NCI-H2196 treated with DMSO at 0.1 percent for 48 hours (cell line): ENCODE measurements around the gene PRKCG.
A peak's percentile ranks its signal among the peaks of the same experiment; 100 is the strongest.
"Not testable (repeated sequence)": the region's sequence is repeated elsewhere in the genome, so short reads cannot be mapped to it uniquely, and the experiment has no call there.

Experiments used
- DNase-seq: peaks from one replicate; lab custom pipeline; 2025; ENCODE audit not compliant: unreplicated experiment; lab: John Stamatoyannopoulos, UW

PRKCG gene

GRCh38 chr19:53881482-53882390 is at the start of gene PRKCG:
Gene PRKCG, plus strand, starts transcription at chr19:53882197. Its CDS starts 298 bp downstream, at chr19:53882495.
- peak; percentile 24 for DNase-seq

- not testable (repeated sequence) for DNase-seq
Observed at GRCh38 chr19:53832861-53833260, 49.1 kb upstream of the PRKCG start.

GRCh38 chr19:53838446-53838845 is 43.6 kb upstream of the PRKCG start:
- not testable (repeated sequence) for DNase-seq

DNA sequence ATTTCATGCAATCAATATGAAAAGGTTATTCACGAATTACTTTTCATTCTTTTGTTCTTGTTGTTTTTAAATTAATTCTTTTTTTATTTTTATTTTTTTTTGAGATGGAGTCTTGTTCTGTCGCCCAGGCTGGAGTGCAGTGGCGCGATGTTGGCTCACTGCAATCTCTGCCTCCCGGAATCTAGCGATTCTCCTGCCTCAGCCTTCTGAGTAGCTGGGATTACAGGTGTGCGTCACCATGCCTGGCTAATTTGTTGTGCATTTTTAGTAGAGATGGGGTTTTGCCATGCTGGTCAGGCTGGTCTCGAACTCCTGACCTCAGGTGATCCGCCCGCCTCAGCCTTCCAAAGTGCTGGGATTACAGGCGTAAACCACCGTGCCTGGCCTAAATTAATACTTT is 41.8 kb upstream of the PRKCG start:
- DNase-seq = not testable (repeated sequence)

DNA sequence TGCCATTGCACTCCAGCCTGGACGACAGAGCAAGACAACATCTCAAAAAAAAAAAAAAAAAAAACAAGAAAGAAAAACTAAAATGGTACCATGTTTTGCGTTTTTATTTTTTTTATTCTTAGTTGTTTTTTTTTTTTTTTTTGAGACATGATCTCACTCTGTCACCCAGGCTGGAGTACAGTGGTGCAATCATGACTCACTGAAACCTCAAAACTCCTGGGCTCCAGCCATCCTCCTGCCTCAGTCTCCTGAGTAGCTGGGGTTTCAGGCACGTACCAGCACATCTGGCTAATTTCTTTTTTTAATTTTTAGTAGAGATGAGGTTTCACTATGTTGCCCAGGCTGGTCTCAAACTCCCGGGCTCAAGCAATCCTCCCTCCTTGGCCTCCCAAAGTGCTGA is 41.1 kb upstream of the PRKCG start:
- not testable (repeated sequence) for DNase-seq

- DNase-seq = no peak
Observed at GRCh38 chr19:53844849-53845246, 37.1 kb upstream of the PRKCG start.

GRCh38 chr19:53847555-53847954 is 34.4 kb upstream of the PRKCG start:
- no peak for DNase-seq

DNA sequence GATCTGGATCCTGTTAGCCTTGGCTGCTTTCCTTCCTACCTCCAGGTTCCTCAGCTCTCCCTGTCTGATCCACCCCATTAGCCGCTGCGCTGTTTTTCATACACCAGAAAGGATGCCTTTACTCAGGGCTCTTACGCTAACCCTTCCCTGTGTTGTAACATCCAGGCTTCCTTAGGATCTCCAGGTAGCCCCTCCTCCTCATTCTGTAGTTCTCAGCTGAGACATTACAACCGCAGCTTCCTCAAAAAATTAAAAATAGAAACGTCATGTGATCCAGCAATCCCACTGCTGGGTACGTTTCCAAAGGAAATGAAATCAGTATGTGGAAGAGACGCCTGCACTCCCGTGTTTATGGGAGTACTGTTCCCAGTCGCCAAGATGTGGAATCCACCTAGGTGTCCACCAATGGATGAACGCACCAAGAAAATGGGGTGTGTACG is 32.7 kb upstream of the PRKCG start:
- DNase-seq = no peak

DNA sequence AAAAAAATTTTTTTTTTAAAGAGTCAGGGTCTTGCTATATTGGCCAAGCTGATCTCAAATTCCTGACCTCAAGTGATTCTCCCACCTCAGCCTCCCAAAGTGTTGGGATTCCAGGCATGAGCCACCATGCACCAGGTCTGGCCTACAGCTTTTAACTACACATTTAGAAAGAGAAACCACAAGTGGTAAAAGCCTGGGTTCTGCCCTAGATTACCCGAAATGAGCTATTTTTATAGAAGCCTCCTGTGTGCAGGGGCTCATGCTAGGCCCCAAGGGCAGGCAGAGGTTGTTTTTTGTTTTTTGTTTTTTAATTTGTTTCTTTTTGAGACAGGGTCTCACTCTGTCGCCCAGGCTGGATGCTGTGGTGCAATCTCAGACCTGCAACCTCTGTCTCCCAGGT is 28.3 kb upstream of the PRKCG start:
- no peak for DNase-seq

DNA sequence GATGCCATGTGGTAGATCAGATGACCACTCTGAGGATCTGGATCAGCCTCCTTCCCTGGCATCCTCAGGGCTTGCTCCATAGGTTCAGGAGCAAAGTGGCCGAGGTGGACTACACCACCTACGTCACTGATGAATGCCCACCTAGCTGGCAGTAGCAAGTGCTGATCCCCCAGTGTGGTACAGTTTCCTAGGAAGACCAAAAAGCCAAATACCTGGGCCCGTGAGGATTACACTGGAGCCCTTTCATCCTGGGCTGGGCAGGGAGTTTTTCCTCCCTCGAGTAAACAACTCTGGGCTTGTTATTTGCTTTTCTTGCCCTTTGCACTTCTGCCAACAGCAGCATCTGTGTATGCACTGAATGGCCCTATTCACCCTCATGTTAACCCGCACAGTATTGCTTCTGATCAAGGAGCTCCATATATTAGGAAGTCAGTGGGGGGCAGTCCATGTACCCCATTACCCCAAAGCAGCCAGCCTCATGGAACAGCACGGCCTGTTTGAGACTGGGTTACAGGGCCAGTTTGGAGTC is 17.6 kb upstream of the PRKCG start:
- peak; percentile 14 for DNase-seq

DNA sequence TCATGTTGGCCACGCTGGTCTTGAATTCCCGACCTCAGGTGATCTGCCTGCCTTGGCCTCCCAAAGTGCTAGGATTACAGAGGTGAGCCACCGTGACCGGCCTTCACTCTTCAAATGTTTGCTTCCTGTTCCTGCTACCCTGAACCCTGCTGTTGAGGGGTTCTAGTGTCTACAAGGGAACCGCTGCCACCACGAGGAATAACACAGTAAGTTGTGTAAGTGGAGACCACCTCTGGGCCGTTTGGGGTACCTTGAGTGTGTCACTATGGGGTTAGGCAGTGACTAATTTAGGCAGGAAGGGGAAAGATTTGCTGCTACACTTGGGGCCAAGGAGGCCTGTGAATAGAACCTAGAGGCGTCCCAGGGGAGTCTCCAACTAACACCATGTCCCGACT is 16.5 kb upstream of the PRKCG start:
- DNase-seq = no peak

DNA sequence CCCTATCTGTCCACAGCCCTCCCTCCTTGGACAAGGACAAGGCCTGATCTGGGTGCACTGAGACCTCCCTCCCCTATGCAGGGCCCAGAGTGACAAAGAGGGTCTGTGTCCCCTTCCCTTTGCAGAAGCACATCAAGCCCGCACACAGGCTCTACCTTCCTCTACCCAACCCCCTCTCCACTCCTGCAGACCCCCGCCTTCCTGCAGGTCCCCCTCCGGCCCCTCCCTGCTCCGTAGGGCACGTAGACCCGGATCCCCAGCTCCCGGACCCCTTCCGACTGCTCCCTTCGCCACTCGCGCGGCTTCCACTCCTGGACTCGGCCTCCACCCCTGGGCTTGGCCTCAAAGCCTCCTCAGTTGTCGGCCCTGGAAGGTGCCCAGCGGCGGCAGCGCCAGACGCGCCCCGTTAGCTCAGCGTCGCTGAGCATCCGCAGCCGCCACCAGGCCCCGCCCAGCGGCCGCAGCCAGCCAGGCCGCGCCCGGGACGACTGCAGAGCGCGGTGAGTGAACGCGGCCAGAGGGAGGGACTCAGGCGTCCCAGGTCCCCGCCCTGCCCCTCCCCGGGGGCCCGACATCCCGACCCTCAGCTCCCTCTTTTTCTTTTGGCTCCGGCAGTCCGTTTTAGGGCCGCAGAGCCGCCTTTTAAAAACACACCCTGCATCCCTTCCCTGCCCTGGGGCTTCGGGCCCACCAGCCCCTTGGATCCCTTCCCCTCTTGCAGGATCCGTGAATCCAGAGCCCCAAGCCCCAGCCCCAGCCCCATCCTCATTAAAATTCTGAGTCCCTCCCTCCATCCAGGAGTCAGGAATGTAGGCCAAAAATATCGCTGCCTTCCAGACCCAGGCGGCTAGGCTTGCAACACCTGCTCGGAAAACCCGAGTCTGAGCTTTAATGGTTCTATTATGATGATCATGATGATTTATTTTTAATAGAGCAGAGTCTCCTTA is 15.8 kb upstream of the PRKCG start:
- DNase-seq = no peak

DNA sequence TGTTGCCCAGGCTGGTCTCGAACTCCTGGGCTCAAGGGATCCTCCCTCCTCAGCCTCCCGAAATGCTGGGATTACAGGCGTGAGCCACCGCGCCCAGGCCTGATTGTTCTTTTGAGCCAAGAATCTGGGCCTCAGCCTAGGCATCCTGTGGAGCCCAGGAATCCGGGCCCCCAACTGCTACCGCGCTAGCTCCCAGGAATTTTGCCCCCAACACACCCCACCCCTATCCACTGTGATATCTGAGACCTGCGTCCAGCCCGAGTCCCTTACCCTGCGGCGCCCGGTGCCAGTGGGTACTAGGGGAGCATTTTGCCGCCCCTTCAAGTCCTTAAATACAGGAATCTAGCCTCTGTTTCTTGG is 15.2 kb upstream of the PRKCG start:
- DNase-seq = no peak

GRCh38 chr19:53867225-53868090 is 14.5 kb upstream of the PRKCG start, which contains the start of gene MYADM:
Gene MYADM, plus strand, starts transcription at chr19:53867883. Its CDS starts 5,647 bp downstream, at chr19:53873530.
- peak; percentile 68 for DNase-seq

DNA sequence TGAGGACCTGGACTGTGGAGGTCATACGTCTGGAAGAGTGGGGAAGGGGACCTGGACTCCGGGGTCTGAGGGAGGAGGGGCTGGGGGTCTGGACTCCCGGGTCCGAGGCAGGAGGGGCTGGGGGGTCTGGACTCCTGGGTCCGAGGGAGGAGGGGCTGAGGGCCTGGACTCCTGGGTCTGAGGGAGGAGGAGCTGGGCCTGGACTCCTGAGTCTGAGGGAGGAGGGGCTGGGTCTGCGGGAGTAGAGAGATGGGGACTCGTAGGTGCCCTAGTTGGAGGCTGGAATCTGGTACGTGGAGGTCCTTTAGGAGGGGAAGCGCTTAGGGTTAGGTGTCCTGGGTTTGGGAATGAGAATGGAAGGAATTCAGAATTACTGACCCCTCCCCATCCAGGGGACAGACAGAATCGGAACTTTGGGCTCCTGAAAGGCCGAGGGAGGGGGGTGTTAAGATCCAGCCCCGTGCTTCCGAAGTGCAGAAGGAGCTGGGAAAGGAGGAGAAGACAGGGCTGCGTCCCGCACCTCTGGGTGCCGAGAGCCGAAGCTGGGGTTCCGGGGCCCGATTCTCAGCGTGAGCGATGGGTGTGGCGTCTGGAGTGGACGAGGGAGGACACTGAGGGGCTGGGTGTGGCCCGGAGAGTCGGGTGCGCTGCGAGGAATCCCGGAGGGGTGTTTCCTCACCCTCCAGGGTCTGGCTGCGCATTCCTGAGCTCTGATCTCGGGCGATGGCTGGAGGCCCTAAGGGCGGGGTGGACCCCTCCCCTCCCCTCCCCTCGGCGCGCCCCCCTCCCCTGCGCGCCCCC is 13.7 kb upstream of the PRKCG start:
- DNase-seq = no peak

GRCh38 chr19:53868892-53869804 is 12.8 kb upstream of the PRKCG start:
- DNase-seq = peak; percentile 52

DNA sequence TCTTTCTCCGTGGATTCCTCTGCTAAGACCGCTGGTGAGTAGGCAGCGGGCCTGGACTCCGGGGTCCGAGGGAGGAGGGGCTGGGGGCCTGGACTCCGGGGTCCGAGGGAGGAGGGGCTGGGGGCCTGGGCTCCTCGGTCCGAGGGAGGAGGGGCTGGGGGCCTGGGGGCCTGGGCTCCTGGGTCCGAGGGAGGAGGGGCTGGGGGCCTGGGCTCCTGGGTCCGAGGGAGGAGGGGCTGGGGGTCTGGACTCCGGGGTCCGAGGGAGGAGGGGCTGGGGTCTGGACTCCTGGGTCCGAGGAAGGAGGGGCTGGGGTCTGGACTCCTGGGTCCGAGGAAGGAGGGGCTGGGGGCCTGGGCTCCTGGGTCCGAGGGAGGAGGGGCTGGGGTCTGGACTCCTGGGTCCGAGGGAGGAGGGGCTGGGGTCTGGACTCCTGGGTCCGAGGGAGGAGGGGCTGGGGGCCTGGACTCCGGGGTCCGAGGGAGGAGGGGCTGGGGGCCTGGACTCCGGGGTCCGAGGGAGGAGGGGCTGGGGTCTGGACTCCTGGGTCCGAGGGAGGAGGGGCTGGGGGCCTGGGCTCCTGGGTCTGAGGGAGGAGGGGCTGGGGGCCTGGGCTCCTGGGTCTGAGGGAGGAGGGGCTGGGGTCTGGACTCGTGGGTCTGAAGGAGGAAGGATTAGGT is 12.1 kb upstream of the PRKCG start:
- DNase-seq = not testable (repeated sequence)

DNA sequence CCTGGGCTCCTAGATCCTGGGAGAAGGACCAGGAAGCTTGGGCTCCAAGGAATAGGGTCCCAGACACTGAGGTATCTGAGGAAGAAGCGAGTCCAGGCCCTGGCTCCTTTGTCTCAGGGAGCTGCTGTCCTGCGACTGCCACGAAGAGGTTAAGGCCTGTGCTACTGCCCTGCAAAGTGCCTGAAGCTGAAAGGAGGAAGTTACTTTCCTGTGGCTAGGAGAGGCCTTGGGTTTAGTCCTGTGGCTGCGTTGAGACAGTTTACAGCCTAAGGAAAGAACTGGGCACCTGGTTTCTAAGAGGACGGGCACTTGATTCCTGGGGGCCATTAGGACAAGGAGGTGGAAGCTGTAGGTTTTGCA is 11.5 kb upstream of the PRKCG start:
- no peak for DNase-seq
